Activated naive CD8-positive, alpha-beta T cell treated with anti-CD3 and anti-CD28 coated beads, Interleukin-2, amount 10 ng/mL, durations not matched to agents 7 days and 5 days (primary cell): Measurements from ENCODE around the gene OSTN. TPM values are rescaled to one million over a fixed set of nuclear protein-coding genes. Genes with fewer than 3 reads are reported as not detected.

Experiments used
- ATAC-seq: fragments of 150-1000 bp; cut with Tn5 transposase; one replicate; pipeline ENCODE4 v1.10.0; 2021; ENCODE audit warnings: low read depth, moderate library complexity
- POLR2A ChIA-PET: fragments of 350-600 bp; sonication (Branson Sonifier 250); formaldehyde crosslinking; loops from one replicate; lab custom pipeline; 2021; ENCODE audit warnings: antibody characterized with exemption; lab: Charles Lee
- DNase-seq: peaks from one replicate; pipeline ENCODE4 v3.0.0; 2021
- H3K27ac Mint-ChIP-seq: one replicate; pipeline ENCODE4 v1.8.0; 2022; ENCODE audit warnings: mild to moderate bottlenecking, mixed read lengths
- H3K27me3 Mint-ChIP-seq: one replicate; pipeline ENCODE4 v1.8.0; 2022; ENCODE audit warnings: mild to moderate bottlenecking, moderate library complexity, mixed read lengths
- H3K36me3 Mint-ChIP-seq: one replicate; pipeline ENCODE4 v1.8.0; 2021; ENCODE audit warnings: mild to moderate bottlenecking, mixed read lengths
- H3K4me1 Mint-ChIP-seq: one replicate; pipeline ENCODE4 v1.8.0; 2021; ENCODE audit warnings: mixed read lengths
- H3K4me3 Mint-ChIP-seq: one replicate; pipeline ENCODE4 v1.8.0; 2022; ENCODE audit warnings: mild to moderate bottlenecking, moderate library complexity, mixed read lengths
- H3K9me3 Mint-ChIP-seq: one replicate; pipeline ENCODE4 v1.8.0; 2021; ENCODE audit warnings: mixed read lengths
- total RNA-seq, 2 experiments: library from RNA; stranded (reverse); gene quantifications; one replicate each; pipeline ENCODE4 v1.2.3, GENCODE V29; 2021

The OSTN gene
- total RNA-seq, 2 experiments from 2014 or later, result not detected

GRCh38 chr3:191192941-191193340, 6.1 kb upstream of the OSTN start:
- no peak overlapping the region for H3K27ac Mint-ChIP-seq

GRCh38 chr3:191197761-191198306, 1.2 kb upstream of the OSTN start:
- no peaks in the 10 kb centered on the region for H3K4me1 Mint-ChIP-seq
- no peaks in the 10 kb centered on the region for H3K9me3 Mint-ChIP-seq
- ATAC-seq (no peak), DNase-seq (no peak)
- POLR2A ChIA-PET, result no interaction called here
- no peaks in the 10 kb centered on the region for H3K27me3 Mint-ChIP-seq
- no peaks in the 10 kb centered on the region for H3K36me3 Mint-ChIP-seq
- H3K4me3 Mint-ChIP-seq, result no peak overlapping the region
- no peak overlapping the region for H3K27ac Mint-ChIP-seq

More at GRCh38 chr3:191192941-191193340, 6.1 kb upstream of the OSTN start:
- Mint-ChIP-seq H3K36me3 (no peaks in the 10 kb centered on the region), H3K4me1 (no peaks in the 10 kb centered on the region), H3K4me3 (no peak overlapping the region), H3K27me3 (no peaks in the 10 kb centered on the region), H3K9me3 (peaks cover 2% of the 10 kb centered on the region)
- POLR2A ChIA-PET, result no interaction called here
- no peak for ATAC-seq
- no peak for DNase-seq

- Mint-ChIP-seq H3K9me3 (no peaks in the 10 kb centered on the region), H3K36me3 (no peaks in the 10 kb centered on the region), H3K27ac (no peak overlapping the region), H3K4me3 (no peak overlapping the region), H3K4me1 (no peaks in the 10 kb centered on the region), H3K27me3 (no peaks in the 10 kb centered on the region)
- POLR2A ChIA-PET, result no interaction called here
- ATAC-seq, result no peak
- no peak for DNase-seq
These were observed 561 bp upstream of the OSTN start for GRCh38 chr3:191198480-191198879.

- no peak for ATAC-seq
- DNase-seq, result no peak
- no peak overlapping the region for H3K27ac Mint-ChIP-seq
- POLR2A ChIA-PET, result no interaction called here
- H3K36me3 Mint-ChIP-seq, result no peaks in the 10 kb centered on the region
- H3K4me1 Mint-ChIP-seq, result no peaks in the 10 kb centered on the region
- no peak overlapping the region for H3K4me3 Mint-ChIP-seq
- no peaks in the 10 kb centered on the region for H3K9me3 Mint-ChIP-seq
- no peaks in the 10 kb centered on the region for H3K27me3 Mint-ChIP-seq
These were observed 11.0 kb downstream of the OSTN start for GRCh38 chr3:191210032-191210431.

- Mint-ChIP-seq H3K4me3 (no peak overlapping the region), H3K4me1 (no peaks in the 10 kb centered on the region), H3K9me3 (peaks cover 3% of the 10 kb centered on the region), H3K27ac (no peak overlapping the region), H3K36me3 (no peaks in the 10 kb centered on the region), H3K27me3 (no peaks in the 10 kb centered on the region)
- ATAC-seq (no peak), DNase-seq (no peak)
- POLR2A ChIA-PET, result no interaction called here
These were observed 17.5 kb downstream of the OSTN start for GRCh38 chr3:191216510-191216909.

- Mint-ChIP-seq H3K4me1 (no peaks in the 10 kb centered on the region), H3K27ac (no peak overlapping the region), H3K27me3 (no peaks in the 10 kb centered on the region), H3K9me3 (peaks cover 3% of the 10 kb centered on the region), H3K4me3 (no peak overlapping the region), H3K36me3 (no peaks in the 10 kb centered on the region)
- ATAC-seq, result no peak
- DNase-seq, result no peak
- POLR2A ChIA-PET, result no interaction called here
These were observed 18.3 kb downstream of the OSTN start for GRCh38 chr3:191217301-191217700.

GRCh38 chr3:191220908-191221307, 21.9 kb downstream of the OSTN start:
- H3K27me3 Mint-ChIP-seq, result no peaks in the 10 kb centered on the region
- no peak for ATAC-seq
- no peak overlapping the region for H3K4me3 Mint-ChIP-seq
- no peak overlapping the region for H3K27ac Mint-ChIP-seq
- POLR2A ChIA-PET, result no interaction called here
- no peaks in the 10 kb centered on the region for H3K4me1 Mint-ChIP-seq
- no peaks in the 10 kb centered on the region for H3K36me3 Mint-ChIP-seq
- peaks cover 3% of the 10 kb centered on the region for H3K9me3 Mint-ChIP-seq
- DNase-seq, result no peak

GRCh38 chr3:191221638-191222037, 22.6 kb downstream of the OSTN start:
- Mint-ChIP-seq H3K4me3 (no peak overlapping the region), H3K27me3 (no peaks in the 10 kb centered on the region), H3K36me3 (no peaks in the 10 kb centered on the region), H3K27ac (no peak overlapping the region), H3K4me1 (no peaks in the 10 kb centered on the region), H3K9me3 (peaks cover 3% of the 10 kb centered on the region)
- POLR2A ChIA-PET, result no interaction called here
- ATAC-seq (no peak), DNase-seq (no peak)

GRCh38 chr3:191227541-191227940, 28.5 kb downstream of the OSTN start:
- no peak for ATAC-seq
- Mint-ChIP-seq H3K4me3 (no peak overlapping the region), H3K27me3 (no peaks in the 10 kb centered on the region), H3K27ac (no peak overlapping the region), H3K9me3 (no peaks in the 10 kb centered on the region), H3K36me3 (no peaks in the 10 kb centered on the region), H3K4me1 (no peaks in the 10 kb centered on the region)
- no peak for DNase-seq
- POLR2A ChIA-PET, result no interaction called here

- Mint-ChIP-seq H3K27me3 (no peaks in the 10 kb centered on the region), H3K27ac (no peak overlapping the region), H3K9me3 (no peaks in the 10 kb centered on the region), H3K36me3 (no peaks in the 10 kb centered on the region), H3K4me1 (no peaks in the 10 kb centered on the region), H3K4me3 (no peak overlapping the region)
- POLR2A ChIA-PET, result no interaction called here
- DNase-seq, result no peak
- ATAC-seq, result no peak
These were observed 35.2 kb downstream of the OSTN start for GRCh38 chr3:191234216-191234615.

GRCh38 chr3:191235331-191236314, 36.6 kb downstream of the OSTN start:
- Mint-ChIP-seq H3K27me3 (no peaks in the 10 kb centered on the region), H3K9me3 (no peaks in the 10 kb centered on the region), H3K4me1 (no peaks in the 10 kb centered on the region), H3K4me3 (no peak overlapping the region), H3K36me3 (no peaks in the 10 kb centered on the region), H3K27ac (no peak overlapping the region)
- POLR2A ChIA-PET, result no interaction called here
- ATAC-seq, result no peak
- no peak for DNase-seq

- DNase-seq (no peak), ATAC-seq (no peak)
- Mint-ChIP-seq H3K4me1 (no peaks in the 10 kb centered on the region), H3K36me3 (no peaks in the 10 kb centered on the region), H3K9me3 (no peaks in the 10 kb centered on the region), H3K4me3 (no peak overlapping the region), H3K27me3 (no peaks in the 10 kb centered on the region), H3K27ac (no peak overlapping the region)
- POLR2A ChIA-PET, result no interaction called here
These were observed 37.6 kb downstream of the OSTN start for GRCh38 chr3:191236646-191237045.

- POLR2A ChIA-PET, result no interaction called here
These were observed 38.2 kb downstream of the OSTN start for GRCh38 chr3:191237047-191237882.

More at GRCh38 chr3:191237047-191237882, 38.2 kb downstream of the OSTN start:
- ATAC-seq (no peak), DNase-seq (no peak)
- no peak overlapping the region for H3K4me3 Mint-ChIP-seq
- no peak overlapping the region for H3K27ac Mint-ChIP-seq
- no peaks in the 10 kb centered on the region for H3K36me3 Mint-ChIP-seq
- H3K4me1 Mint-ChIP-seq, result no peaks in the 10 kb centered on the region
- H3K9me3 Mint-ChIP-seq, result no peaks in the 10 kb centered on the region
- no peaks in the 10 kb centered on the region for H3K27me3 Mint-ChIP-seq
